ENCODE results near the gene SNN.

The SNN gene

GRCh38 chr16:11692171-11692570, 23.9 kb downstream of the SNN start:
- FAIRE-seq: no peak

GRCh38 chr16:11692651-11693050, 24.4 kb downstream of the SNN start:
- no peak for DNase-seq (ENCODE audit: insufficient read length, low spot score)
- FAIRE-seq: no peak
- no peak for TF ChIP-seq POLR2A (IDR thresholded peaks at IDR 0.05; ENCODE audit: low read depth, low read length)
- TF ChIP-seq POU2F2 (IDR thresholded peaks at IDR 0.05; ENCODE audit: low read depth, low read length): no peak
- TF ChIP-seq PAX5 (IDR thresholded peaks at IDR 0.05; ENCODE audit: insufficient read depth, low read length, severe bottlenecking): no peak
- TF ChIP-seq SPI1 (IDR thresholded peaks at IDR 0.05; ENCODE audit: low read depth, low read length): no peak

More at GRCh38 chr16:11692171-11692570, 23.9 kb downstream of the SNN start:
- no peak for DNase-seq (ENCODE audit: insufficient read length, low spot score)
- no peak for TF ChIP-seq POLR2AphosphoS5 (IDR thresholded peaks at IDR 0.05; ENCODE audit: low read depth, low read length)
- TF ChIP-seq SPI1 (IDR thresholded peaks at IDR 0.05; ENCODE audit: low read depth, low read length): no peak
- no peak for TF ChIP-seq TAF1 (IDR thresholded peaks at IDR 0.05; ENCODE audit: low read depth, low read length)
- no peak for TF ChIP-seq POU2F2 (IDR thresholded peaks at IDR 0.05; ENCODE audit: low read depth, low read length)
- no peak for TF ChIP-seq POLR2A (IDR thresholded peaks at IDR 0.05; ENCODE audit: low read depth, low read length)
- no peak for TF ChIP-seq PAX5 (IDR thresholded peaks at IDR 0.05; ENCODE audit: insufficient read depth, low read length, severe bottlenecking)

- DNase-seq (ENCODE audit: insufficient read length, low spot score): no peak
- FAIRE-seq: no peak
- TF ChIP-seq POU2F2 (IDR thresholded peaks at IDR 0.05; ENCODE audit: low read depth, low read length): no peak
- TF ChIP-seq SPI1 (IDR thresholded peaks at IDR 0.05; ENCODE audit: low read depth, low read length): no peak
- no peak for TF ChIP-seq TAF1 (IDR thresholded peaks at IDR 0.05; ENCODE audit: low read depth, low read length)
- TF ChIP-seq POLR2A (IDR thresholded peaks at IDR 0.05; ENCODE audit: low read depth, low read length): no peak
- no peak for TF ChIP-seq POLR2AphosphoS5 (IDR thresholded peaks at IDR 0.05; ENCODE audit: low read depth, low read length)
- TF ChIP-seq PAX5 (IDR thresholded peaks at IDR 0.05; ENCODE audit: insufficient read depth, low read length, severe bottlenecking): no peak
These were observed 28.2 kb downstream of the SNN start for GRCh38 chr16:11696266-11697012.

DNA sequence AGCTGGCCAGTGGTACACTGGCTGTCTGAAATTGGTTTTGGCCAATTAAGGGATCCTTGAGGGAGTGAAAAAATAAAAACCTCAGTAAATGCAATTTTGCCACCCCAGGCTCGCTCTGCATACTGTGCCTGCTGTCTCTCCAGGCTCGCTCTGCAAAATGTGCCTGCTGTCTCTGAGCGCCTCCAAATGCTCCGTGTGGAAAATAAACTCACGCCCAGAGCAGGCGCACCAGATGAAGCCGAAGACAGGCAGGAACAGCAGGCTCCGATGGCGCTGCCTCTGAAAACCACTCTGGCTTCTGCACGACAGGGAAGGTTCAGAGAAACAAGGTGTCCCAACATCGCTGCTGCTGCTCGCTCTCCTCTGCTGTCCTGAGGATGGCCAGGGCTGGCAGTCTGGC, 29.1 kb downstream of the SNN start:
- FAIRE-seq: no peak
- no peak for DNase-seq (ENCODE audit: insufficient read length, low spot score)

DNA sequence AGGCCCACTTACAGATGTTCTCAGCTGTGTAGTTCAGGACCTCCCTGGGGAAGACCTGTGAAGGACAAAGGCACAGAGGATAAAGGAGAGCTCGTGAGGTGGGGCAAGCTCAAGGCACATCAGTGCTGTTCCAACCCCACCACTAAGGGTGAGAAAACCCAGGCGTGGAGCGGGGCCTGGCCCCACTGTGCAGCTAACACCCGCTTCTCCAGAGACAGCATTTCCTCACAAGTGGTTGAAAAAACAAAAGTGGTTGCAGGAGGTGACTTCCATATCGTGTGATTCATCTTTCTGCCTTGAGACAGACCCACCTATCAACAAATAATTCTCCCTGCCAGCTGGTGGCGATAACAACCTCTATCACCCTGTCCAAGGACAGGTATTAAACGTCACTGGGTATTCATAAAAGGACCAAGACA, 30.0 kb downstream of the SNN start:
- FAIRE-seq: no peak
- no peak for TF ChIP-seq PAX5 (IDR thresholded peaks at IDR 0.05; ENCODE audit: insufficient read depth, low read length, severe bottlenecking)
- no peak for TF ChIP-seq POLR2AphosphoS5 (IDR thresholded peaks at IDR 0.05; ENCODE audit: low read depth, low read length)
- TF ChIP-seq POLR2A (IDR thresholded peaks at IDR 0.05; ENCODE audit: low read depth, low read length): no peak
- TF ChIP-seq SPI1 (IDR thresholded peaks at IDR 0.05; ENCODE audit: low read depth, low read length): no peak
- no peak for TF ChIP-seq POU2F2 (IDR thresholded peaks at IDR 0.05; ENCODE audit: low read depth, low read length)
- no peak for TF ChIP-seq TAF1 (IDR thresholded peaks at IDR 0.05; ENCODE audit: low read depth, low read length)
- no peak for DNase-seq (ENCODE audit: insufficient read length, low spot score)

More for the DNA sequence above, 29.1 kb downstream of the SNN start:
- TF ChIP-seq SPI1 (IDR thresholded peaks at IDR 0.05; ENCODE audit: low read depth, low read length) (no peak), PAX5 (IDR thresholded peaks at IDR 0.05; ENCODE audit: insufficient read depth, low read length, severe bottlenecking) (no peak), POLR2AphosphoS5 (IDR thresholded peaks at IDR 0.05; ENCODE audit: low read depth, low read length) (no peak), POU2F2 (IDR thresholded peaks at IDR 0.05; ENCODE audit: low read depth, low read length) (no peak), POLR2A (IDR thresholded peaks at IDR 0.05; ENCODE audit: low read depth, low read length) (no peak), TAF1 (IDR thresholded peaks at IDR 0.05; ENCODE audit: low read depth, low read length) (no peak)

GRCh38 chr16:11699234-11699894, 31.1 kb downstream of the SNN start:
- FAIRE-seq (no peak), DNase-seq (ENCODE audit: insufficient read length, low spot score) (no peak)
- TF ChIP-seq TAF1 (IDR thresholded peaks at IDR 0.05; ENCODE audit: low read depth, low read length): no peak
- TF ChIP-seq POLR2A (IDR thresholded peaks at IDR 0.05; ENCODE audit: low read depth, low read length): no peak
- TF ChIP-seq PAX5 (IDR thresholded peaks at IDR 0.05; ENCODE audit: insufficient read depth, low read length, severe bottlenecking): no peak
- no peak for TF ChIP-seq POU2F2 (IDR thresholded peaks at IDR 0.05; ENCODE audit: low read depth, low read length)
- no peak for TF ChIP-seq SPI1 (IDR thresholded peaks at IDR 0.05; ENCODE audit: low read depth, low read length)
- TF ChIP-seq POLR2AphosphoS5 (IDR thresholded peaks at IDR 0.05; ENCODE audit: low read depth, low read length): no peak

DNA sequence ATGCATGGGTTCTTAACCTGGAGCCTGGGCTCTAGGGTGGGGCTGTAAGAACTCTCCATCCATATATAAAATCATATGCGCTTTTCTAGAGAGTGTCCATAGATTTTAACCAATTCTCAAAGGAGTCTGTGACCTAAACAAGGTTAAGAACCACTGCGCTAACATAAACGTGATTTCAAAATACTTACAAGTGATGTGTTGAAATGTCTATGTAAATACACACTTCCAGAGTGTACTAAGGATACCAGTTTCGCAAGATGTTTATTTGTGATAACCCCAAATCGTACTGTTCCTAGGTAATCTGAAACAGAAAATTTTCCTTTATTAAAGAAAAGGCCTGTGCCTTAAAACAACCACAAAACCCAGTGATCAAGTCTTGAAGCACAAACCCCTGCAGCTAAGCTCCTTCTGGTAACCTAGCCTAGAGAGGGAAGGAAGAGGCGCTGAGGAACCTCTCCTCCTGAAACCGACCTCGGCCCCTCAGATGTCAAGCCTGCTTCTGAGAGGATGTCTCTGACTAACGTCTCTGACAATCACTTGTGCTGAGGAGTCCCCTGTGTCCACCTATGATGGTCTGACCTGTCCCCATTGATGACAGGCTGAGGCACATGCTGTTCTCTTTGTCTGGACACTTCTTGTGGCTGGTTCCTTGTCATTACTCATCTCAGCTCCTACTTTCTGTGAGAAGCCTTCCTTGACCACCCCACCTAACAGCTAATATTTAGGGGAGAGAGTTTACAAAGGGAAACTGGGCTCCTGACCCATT, 32.2 kb downstream of the SNN start:
- no peak for FAIRE-seq
- DNase-seq (ENCODE audit: insufficient read length, low spot score): no peak
- no peak for TF ChIP-seq POLR2A (IDR thresholded peaks at IDR 0.05; ENCODE audit: low read depth, low read length)
- no peak for TF ChIP-seq POU2F2 (IDR thresholded peaks at IDR 0.05; ENCODE audit: low read depth, low read length)
- no peak for TF ChIP-seq POLR2AphosphoS5 (IDR thresholded peaks at IDR 0.05; ENCODE audit: low read depth, low read length)
- no peak for TF ChIP-seq TAF1 (IDR thresholded peaks at IDR 0.05; ENCODE audit: low read depth, low read length)
- TF ChIP-seq SPI1 (IDR thresholded peaks at IDR 0.05; ENCODE audit: low read depth, low read length): no peak
- TF ChIP-seq PAX5 (IDR thresholded peaks at IDR 0.05; ENCODE audit: insufficient read depth, low read length, severe bottlenecking): no peak

GRCh38 chr16:11705311-11706025, 37.2 kb downstream of the SNN start:
- TF ChIP-seq POLR2A (IDR thresholded peaks at IDR 0.05; ENCODE audit: low read depth, low read length): no peak
- TF ChIP-seq POU2F2 (IDR thresholded peaks at IDR 0.05; ENCODE audit: low read depth, low read length): no peak
- no peak for TF ChIP-seq PAX5 (IDR thresholded peaks at IDR 0.05; ENCODE audit: insufficient read depth, low read length, severe bottlenecking)
- TF ChIP-seq TAF1 (IDR thresholded peaks at IDR 0.05; ENCODE audit: low read depth, low read length): no peak
- TF ChIP-seq SPI1 (IDR thresholded peaks at IDR 0.05; ENCODE audit: low read depth, low read length): no peak
- TF ChIP-seq POLR2AphosphoS5 (IDR thresholded peaks at IDR 0.05; ENCODE audit: low read depth, low read length): no peak
- no peak for DNase-seq (ENCODE audit: insufficient read length, low spot score)
- FAIRE-seq: no peak
